MM.1S (cell line): Measurements from ENCODE around the gene CCDC39.

Experiments
- DNase-seq: peaks from one replicate; pipeline ENCODE4 v3.0.0-alpha.2; 2015
- H2AFZ ChIP-seq: fragments of 300-600 bp; sonication (generic); 2 replicates; pipeline ENCODE4 v1.6.0; 2016; ENCODE audit warnings: antibody characterized with exemption, low read length
- H3F3A ChIP-seq: fragments of 300-600 bp; sonication (generic); 2 replicates; pipeline ENCODE4 v1.6.1; 2016; ENCODE audit warnings: mild to moderate bottlenecking, antibody characterized with exemption, low read length, moderate library complexity, mixed read lengths; ENCODE audit not compliant: insufficient read depth
- H3K27ac ChIP-seq: fragments of 300-600 bp; sonication (generic); 2 replicates; pipeline ENCODE4 v1.5.1; 2016; ENCODE audit warnings: mild to moderate bottlenecking, low read length
- H3K27me3 ChIP-seq: fragments of 300-600 bp; sonication (generic); replicated peaks from 2 replicates; pipeline ENCODE4 v1.6.0; 2016; ENCODE audit warnings: low read length; ENCODE audit not compliant: insufficient read depth
- H3K36me3 ChIP-seq: fragments of 300-600 bp; sonication (generic); replicated peaks from 2 replicates; pipeline ENCODE4 v1.6.1; 2016; ENCODE audit warnings: mild to moderate bottlenecking, low read length, mixed read lengths; ENCODE audit not compliant: insufficient read depth
- H3K4me1 ChIP-seq: fragments of 300-600 bp; sonication (generic); 2 replicates; pipeline ENCODE4 v1.6.1; 2016; ENCODE audit warnings: low read length, mixed read lengths
- H3K4me2 ChIP-seq: fragments of 300-600 bp; sonication (generic); 2 replicates; pipeline ENCODE4 v1.6.0; 2016; ENCODE audit warnings: low read depth, low read length
- H3K4me3 ChIP-seq: fragments of 300-600 bp; sonication (generic); 2 replicates; pipeline ENCODE4 v1.5.1; 2016; ENCODE audit warnings: low read length, mixed read lengths
- H3K79me2 ChIP-seq: fragments of 300-600 bp; sonication (generic); 2 replicates; pipeline ENCODE4 v1.6.1; 2016; ENCODE audit warnings: mixed run types, low read length, mixed read lengths
- H3K9ac ChIP-seq: fragments of 300-600 bp; sonication (generic); 2 replicates; pipeline ENCODE4 v1.6.1; 2016; ENCODE audit warnings: low read length, mixed read lengths
- H3K9me2 ChIP-seq: fragments of 300-600 bp; sonication (generic); replicated peaks from 2 replicates; pipeline ENCODE4 v1.6.1; 2016; ENCODE audit warnings: mild to moderate bottlenecking, low read length, mixed read lengths; ENCODE audit not compliant: insufficient read depth
- H3K9me3 ChIP-seq: fragments of 300-600 bp; sonication (generic); replicated peaks from 2 replicates; pipeline ENCODE4 v1.6.1; 2016; ENCODE audit warnings: mild to moderate bottlenecking, low read length, mixed read lengths; ENCODE audit not compliant: insufficient read depth
- H4K20me1 ChIP-seq: fragments of 300-600 bp; sonication (generic); 2 replicates; pipeline ENCODE4 v1.6.1; 2016; ENCODE audit warnings: mild to moderate bottlenecking, low read length, moderate library complexity, mixed read lengths; ENCODE audit not compliant: insufficient read depth
- CTCF ChIP-seq: fragments of 300-600 bp; sonication (generic); IDR thresholded peaks from 2 replicates; pipeline ENCODE4 v1.5.1; 2016; ENCODE audit warnings: antibody characterized with exemption, low read length, mixed read lengths
- EZH2 ChIP-seq: fragments of 300-600 bp; sonication (generic); optimal IDR thresholded peaks from 2 replicates; pipeline ENCODE3; 2017; ENCODE audit warnings: low read depth, mild to moderate bottlenecking, antibody characterized with exemption, low read length, mixed read lengths
- EZH2phosphoT487 ChIP-seq: fragments of 300-600 bp; sonication (generic); IDR thresholded peaks from 2 replicates; pipeline ENCODE4 v1.6.1; 2018; ENCODE audit warnings: antibody characterized with exemption, low read length

Gene CCDC39

GRCh38 chr3:180580934-180581333, 98.4 kb downstream of the CCDC39 start:
- no peak overlapping the region for H3K9ac ChIP-seq
- H4K20me1 ChIP-seq = no peaks in the 10 kb centered on the region
- TF ChIP-seq CTCF = no peak
- no peak for TF ChIP-seq EZH2
- TF ChIP-seq EZH2phosphoT487 = no peak
- H3K4me2 ChIP-seq = no peak overlapping the region
- H3K4me3 ChIP-seq = no peak overlapping the region
- H3K27ac ChIP-seq = no peak overlapping the region
- H3K9me3 ChIP-seq = no peaks in the 10 kb centered on the region
- no peaks in the 10 kb centered on the region for H3K4me1 ChIP-seq
- no peak overlapping the region for H2AFZ ChIP-seq
- H3K27me3 ChIP-seq = no peaks in the 10 kb centered on the region
- H3F3A ChIP-seq = no peaks in the 10 kb centered on the region
- no peak for DNase-seq
- H3K79me2 ChIP-seq = no peaks in the 10 kb centered on the region
- no peaks in the 10 kb centered on the region for H3K9me2 ChIP-seq
- no peaks in the 10 kb centered on the region for H3K36me3 ChIP-seq

- Histone ChIP-seq H2AFZ (no peak overlapping the region), H4K20me1 (no peaks in the 10 kb centered on the region), H3K9ac (no peak overlapping the region), H3F3A (no peaks in the 10 kb centered on the region), H3K4me2 (no peak overlapping the region), H3K9me2 (no peaks in the 10 kb centered on the region), H3K4me3 (no peak overlapping the region), H3K27ac (no peak overlapping the region), H3K27me3 (no peaks in the 10 kb centered on the region), H3K9me3 (no peaks in the 10 kb centered on the region), H3K79me2 (no peaks in the 10 kb centered on the region), H3K4me1 (peaks cover 14% of the 10 kb centered on the region), H3K36me3 (no peaks in the 10 kb centered on the region)
- TF ChIP-seq EZH2 = no peak
- TF ChIP-seq EZH2phosphoT487 = no peak
- no peak for TF ChIP-seq CTCF
- DNase-seq = no peak
Measured at GRCh38 chr3:180575571-180575970, 103.7 kb downstream of the CCDC39 start.

- Histone ChIP-seq H3K4me1 (peaks cover 14% of the 10 kb centered on the region), H3K4me3 (peak overlapping the region; percentile 11), H3K9me3 (no peaks in the 10 kb centered on the region), H3K36me3 (no peaks in the 10 kb centered on the region), H3K27ac (peak overlapping the region; percentile 17; the same call in 1 of the 2 replicates), H2AFZ (peak overlapping the region; percentile 51), H3K79me2 (no peaks in the 10 kb centered on the region), H3K4me2 (peak overlapping the region; percentile 66), H4K20me1 (no peaks in the 10 kb centered on the region), H3K9ac (peak overlapping the region; percentile 3; the same call in 1 of the 2 replicates), H3K27me3 (no peaks in the 10 kb centered on the region), H3K9me2 (no peaks in the 10 kb centered on the region), H3F3A (no peaks in the 10 kb centered on the region)
- DNase-seq = peak; percentile 68
- TF ChIP-seq EZH2 (no peak), EZH2phosphoT487 (no peak), CTCF (no peak)
Measured at GRCh38 chr3:180571831-180572598, 107.3 kb downstream of the CCDC39 start.
